ENCODE data around the gene IFI16. TPM values are rescaled to one million over a fixed set of nuclear protein-coding genes. Genes with fewer than 3 reads are reported as not detected.
A peak's percentile ranks its signal among the peaks of the same experiment; 100 is the strongest.

IFI16 gene
- total and polyA plus RNA-seq, 2 experiments from 2014 or later = 25.1 to 31.8 TPM

DNA sequence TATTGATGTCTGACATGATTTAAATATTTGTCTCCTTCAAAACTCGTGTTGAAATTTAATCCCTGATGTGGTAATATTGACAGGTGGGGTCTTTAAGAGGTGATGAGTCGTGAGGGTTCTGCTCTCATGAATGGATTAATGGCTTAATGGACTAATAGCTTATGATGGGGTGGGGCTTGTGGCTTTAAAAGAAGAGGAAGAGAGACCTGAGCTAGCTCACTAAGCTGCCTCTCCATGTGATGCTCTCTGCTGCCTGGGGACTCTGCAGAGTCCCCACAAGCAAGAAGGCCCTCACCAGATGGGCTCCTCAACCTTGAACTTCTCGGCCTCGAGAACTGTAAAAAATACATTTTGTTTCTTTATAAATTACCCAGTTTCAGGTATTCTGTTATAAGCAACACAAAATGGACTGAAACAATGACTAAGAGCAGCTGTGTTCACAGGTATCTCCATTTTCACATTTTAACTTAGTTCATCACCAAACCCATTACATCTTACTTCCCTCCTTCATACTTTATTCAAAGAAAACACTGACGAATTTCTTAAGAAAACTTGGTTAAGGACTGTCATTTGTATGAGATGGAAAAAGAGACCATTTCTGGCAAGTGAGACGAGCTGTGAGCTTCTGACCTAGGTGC lies 79.0 kb downstream of the IFI16 start:
- no peaks in the 10 kb centered on the region for H3K79me2 ChIP-seq
- H3K4me1 ChIP-seq (ENCODE audit: insufficient read depth) = no peaks in the 10 kb centered on the region
- H3K9me3 ChIP-seq (ENCODE audit: low read depth) = no peaks in the 10 kb centered on the region
- no peaks in the 10 kb centered on the region for H3K9me2 ChIP-seq (replicated peaks; ENCODE audit: insufficient read depth)
- 84% methylated on average over 6 of the region's 6 CpGs for WGBS (ENCODE audit: low lambda C conversion rate, missing lambda C conversion rate)
- H3K27ac ChIP-seq = no peak overlapping the region
- no peaks in the 10 kb centered on the region for H4K20me1 ChIP-seq (ENCODE audit: insufficient read depth, poor library complexity, severe bottlenecking)
- no peak overlapping the region for H3K4me3 ChIP-seq
- no peak for DNase-seq (ENCODE audit: low spot score)
- H3K4me2 ChIP-seq = no peak overlapping the region
- H3K27me3 ChIP-seq = no peaks in the 10 kb centered on the region
- H2AFZ ChIP-seq = no peak overlapping the region
- TF ChIP-seq, protein P1, sequence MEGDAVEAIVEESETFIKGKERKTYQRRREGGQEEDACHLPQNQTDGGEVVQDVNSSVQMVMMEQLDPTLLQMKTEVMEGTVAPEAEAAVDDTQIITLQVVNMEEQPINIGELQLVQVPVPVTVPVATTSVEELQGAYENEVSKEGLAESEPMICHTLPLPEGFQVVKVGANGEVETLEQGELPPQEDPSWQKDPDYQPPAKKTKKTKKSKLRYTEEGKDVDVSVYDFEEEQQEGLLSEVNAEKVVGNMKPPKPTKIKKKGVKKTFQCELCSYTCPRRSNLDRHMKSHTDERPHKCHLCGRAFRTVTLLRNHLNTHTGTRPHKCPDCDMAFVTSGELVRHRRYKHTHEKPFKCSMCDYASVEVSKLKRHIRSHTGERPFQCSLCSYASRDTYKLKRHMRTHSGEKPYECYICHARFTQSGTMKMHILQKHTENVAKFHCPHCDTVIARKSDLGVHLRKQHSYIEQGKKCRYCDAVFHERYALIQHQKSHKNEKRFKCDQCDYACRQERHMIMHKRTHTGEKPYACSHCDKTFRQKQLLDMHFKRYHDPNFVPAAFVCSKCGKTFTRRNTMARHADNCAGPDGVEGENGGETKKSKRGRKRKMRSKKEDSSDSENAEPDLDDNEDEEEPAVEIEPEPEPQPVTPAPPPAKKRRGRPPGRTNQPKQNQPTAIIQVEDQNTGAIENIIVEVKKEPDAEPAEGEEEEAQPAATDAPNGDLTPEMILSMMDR (IDR thresholded peaks at IDR 0.05; ENCODE audit: poor library complexity) = no peak
- TF ChIP-seq EZH2 (IDR thresholded peaks at IDR 0.05; ENCODE audit: borderline replicate concordance) (no peak), EZH2phosphoT487 (IDR thresholded peaks at IDR 0.05; ENCODE audit: low read depth, severe bottlenecking, unreplicated experiment) (no peak)
- no peaks in the 10 kb centered on the region for H3K36me3 ChIP-seq (replicated peaks; ENCODE audit: insufficient read depth, low read depth)

DNA sequence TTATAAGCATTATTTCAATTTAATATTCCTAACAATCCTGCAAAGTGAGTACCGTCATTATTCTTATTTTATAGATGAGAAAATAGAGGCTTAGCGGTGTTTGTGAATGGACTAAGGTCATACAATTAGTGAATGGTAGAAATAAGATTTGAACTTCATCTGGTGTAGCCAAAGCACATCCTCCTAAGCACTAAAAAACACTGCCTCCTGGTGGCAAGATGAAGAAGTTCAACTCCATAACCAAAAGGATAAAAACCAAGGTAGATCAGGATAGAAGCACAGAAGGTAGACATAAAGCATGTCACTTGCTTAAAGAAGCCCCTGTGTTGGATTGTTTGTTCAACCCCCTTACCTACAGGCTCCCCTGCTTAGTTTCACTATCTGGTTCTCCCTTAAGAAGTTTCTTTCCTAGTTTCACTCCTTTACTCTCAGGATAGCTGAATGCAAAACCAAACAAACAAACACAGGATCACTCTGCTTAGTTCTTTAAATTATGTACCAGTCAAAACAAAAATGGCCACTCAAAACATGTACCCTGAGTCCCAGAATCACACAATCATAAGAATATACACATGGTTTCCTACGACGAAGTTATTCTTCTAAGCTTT lies 79.6 kb downstream of the IFI16 start:
- 89% methylated on average over 4 of the region's 4 CpGs for WGBS (ENCODE audit: low lambda C conversion rate, missing lambda C conversion rate)

DNA sequence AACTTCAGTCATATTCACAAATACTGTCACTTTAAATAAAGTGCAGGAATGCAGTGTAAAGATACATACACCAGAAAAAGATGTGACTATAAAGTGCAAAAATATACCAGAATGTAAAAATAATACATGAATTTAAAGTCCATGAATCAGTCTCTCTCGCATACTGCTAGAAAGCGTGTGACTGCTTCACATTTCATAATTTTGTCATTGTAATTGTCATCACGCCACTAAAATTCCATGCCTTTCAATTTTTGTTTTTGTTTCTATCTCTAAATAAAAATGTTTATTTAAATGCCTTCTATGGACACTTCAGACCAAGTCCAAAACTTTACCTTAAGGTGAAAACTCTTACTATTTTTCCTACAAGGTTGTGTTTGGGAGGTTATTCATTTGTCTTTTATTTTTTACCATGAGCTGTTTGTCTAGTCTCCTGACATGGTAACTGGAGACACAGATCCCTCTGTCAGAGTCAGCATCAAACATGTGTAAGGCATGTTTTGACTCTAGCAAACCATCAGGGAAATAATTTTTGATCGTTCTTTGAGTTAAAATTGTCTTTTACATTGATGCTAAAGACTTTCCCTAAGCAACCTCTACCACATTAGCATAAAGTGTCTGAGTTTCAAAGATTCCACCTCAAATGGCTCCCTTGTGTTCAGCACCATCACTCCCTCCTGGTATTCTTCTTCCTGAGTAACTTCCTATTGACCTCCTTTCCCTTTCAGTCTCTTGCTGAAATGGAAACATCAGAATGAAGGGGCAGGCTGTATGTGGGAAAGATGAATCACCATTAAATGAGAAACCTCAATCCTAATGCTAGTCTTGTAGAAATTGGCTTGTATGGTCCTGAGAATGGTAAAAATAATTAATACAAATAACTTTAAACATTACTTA lies 80.8 kb downstream of the IFI16 start:
- no peak for DNase-seq (ENCODE audit: low spot score)
- TF ChIP-seq EZH2 (IDR thresholded peaks at IDR 0.05; ENCODE audit: borderline replicate concordance) = no peak
- TF ChIP-seq, protein P1 (IDR thresholded peaks at IDR 0.05; ENCODE audit: poor library complexity) = no peak
- no peak for TF ChIP-seq EZH2phosphoT487 (IDR thresholded peaks at IDR 0.05; ENCODE audit: low read depth, severe bottlenecking, unreplicated experiment)
- Histone ChIP-seq H3K4me3 (no peak overlapping the region), H2AFZ (no peak overlapping the region), H3K36me3 (replicated peaks; ENCODE audit: insufficient read depth, low read depth) (no peaks in the 10 kb centered on the region), H3K79me2 (no peaks in the 10 kb centered on the region), H3K27me3 (no peaks in the 10 kb centered on the region), H3K27ac (no peak overlapping the region), H3K4me2 (no peak overlapping the region), H4K20me1 (ENCODE audit: insufficient read depth, poor library complexity, severe bottlenecking) (no peaks in the 10 kb centered on the region), H3K4me1 (ENCODE audit: insufficient read depth) (no peaks in the 10 kb centered on the region), H3K9me3 (ENCODE audit: low read depth) (no peaks in the 10 kb centered on the region), H3K9me2 (replicated peaks; ENCODE audit: insufficient read depth) (no peaks in the 10 kb centered on the region)
- 84% methylated on average over 4 of the region's 4 CpGs for WGBS (ENCODE audit: low lambda C conversion rate, missing lambda C conversion rate)

More for the DNA sequence above, 79.6 kb downstream of the IFI16 start:
- H4K20me1 ChIP-seq (ENCODE audit: insufficient read depth, poor library complexity, severe bottlenecking) = no peaks in the 10 kb centered on the region
- H2AFZ ChIP-seq = no peak overlapping the region
- TF ChIP-seq EZH2 (IDR thresholded peaks at IDR 0.05; ENCODE audit: borderline replicate concordance) = no peak
- no peak for TF ChIP-seq EZH2phosphoT487 (IDR thresholded peaks at IDR 0.05; ENCODE audit: low read depth, severe bottlenecking, unreplicated experiment)
- TF ChIP-seq, protein P1 (IDR thresholded peaks at IDR 0.05; ENCODE audit: poor library complexity) = peak; percentile 42
- no peak for DNase-seq (ENCODE audit: low spot score)
- no peaks in the 10 kb centered on the region for H3K4me1 ChIP-seq (ENCODE audit: insufficient read depth)
- H3K27ac ChIP-seq = no peak overlapping the region
- H3K79me2 ChIP-seq = no peaks in the 10 kb centered on the region
- H3K27me3 ChIP-seq = no peaks in the 10 kb centered on the region
- no peaks in the 10 kb centered on the region for H3K9me3 ChIP-seq (ENCODE audit: low read depth)
- no peaks in the 10 kb centered on the region for H3K9me2 ChIP-seq (replicated peaks; ENCODE audit: insufficient read depth)
- no peak overlapping the region for H3K4me3 ChIP-seq
- H3K4me2 ChIP-seq = no peak overlapping the region
- H3K36me3 ChIP-seq (replicated peaks; ENCODE audit: insufficient read depth, low read depth) = no peaks in the 10 kb centered on the region
